Measurements from ENCODE around the gene ESYT3. TPM values are rescaled to one million over a fixed set of nuclear protein-coding genes. Genes with fewer than 3 reads are reported as not detected.
"Not testable (repeated sequence)": the region's sequence is repeated elsewhere in the genome, so short reads cannot be mapped to it uniquely, and the experiment has no call there.

The ESYT3 gene
- total RNA-seq, 1 experiment from 2014 or later = not detected

DNA sequence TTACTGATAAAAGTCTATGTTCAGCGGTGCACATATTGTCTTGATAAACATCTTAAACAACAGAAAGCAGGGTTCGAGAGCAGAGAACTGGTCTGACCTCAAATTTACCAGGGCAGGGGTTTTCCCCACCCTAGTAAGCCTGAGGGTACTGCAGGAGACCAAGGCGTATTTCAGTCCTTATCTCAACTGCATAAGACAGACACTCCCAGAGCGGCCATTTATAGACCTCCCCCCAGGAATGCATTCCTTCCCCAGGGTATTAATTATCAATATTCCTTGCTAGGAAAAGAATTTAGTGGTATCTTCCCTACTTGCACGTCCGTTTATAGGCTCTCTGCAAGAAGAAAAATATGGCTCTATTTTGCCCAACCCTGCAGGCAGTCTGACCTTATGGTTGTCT lies 52.2 kb downstream of the ESYT3 start:
- H3K79me2 ChIP-seq (ENCODE audit: low read length); DNase-seq; H3K4me2 ChIP-seq (ENCODE audit: low read depth, low read length, poor library complexity, severe bottlenecking); H3K36me3 ChIP-seq (ENCODE audit: insufficient read depth, low read length); H3K9me3 ChIP-seq (ENCODE audit: low read length); H3K27me3 ChIP-seq (ENCODE audit: low read length); H3K9me2 ChIP-seq (replicated peaks; ENCODE audit: insufficient read depth, low read length); H3K9ac ChIP-seq (ENCODE audit: low read length); H3K4me1 ChIP-seq (ENCODE audit: low read length); H2AFZ ChIP-seq (ENCODE audit: low read length); H4K20me1 ChIP-seq (ENCODE audit: insufficient read depth, low read depth, low read length); H3K27ac ChIP-seq (ENCODE audit: low read length); H3K4me3 ChIP-seq (ENCODE audit: low read length): not testable (repeated sequence)

DNA sequence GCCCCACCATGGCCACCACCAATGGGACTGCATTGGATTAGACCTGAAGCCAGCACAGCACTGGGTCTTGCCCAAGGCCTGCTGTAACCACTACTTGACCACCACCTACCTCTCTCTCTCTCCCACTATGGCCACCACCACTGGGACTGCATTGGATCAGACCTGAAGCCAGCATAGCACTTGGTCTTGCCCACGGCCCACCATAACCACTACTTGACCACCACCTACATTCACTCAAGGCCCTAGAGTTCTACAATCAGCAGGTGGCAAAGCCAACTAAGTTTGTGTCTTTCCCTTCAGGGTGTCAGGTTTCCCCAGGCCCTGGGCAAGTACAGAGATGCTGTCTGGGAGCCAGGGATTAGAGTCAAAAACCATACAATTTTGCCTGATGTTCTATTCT lies 57.6 kb downstream of the ESYT3 start:
- Histone ChIP-seq H3K36me3 (ENCODE audit: insufficient read depth, low read length) (no peaks in the 10 kb centered on the region), H3K4me2 (ENCODE audit: low read depth, low read length, poor library complexity, severe bottlenecking) (no peak overlapping the region), H3K27ac (ENCODE audit: low read length) (no peak overlapping the region), H2AFZ (ENCODE audit: low read length) (no peak overlapping the region), H3K4me3 (ENCODE audit: low read length) (no peak overlapping the region), H3K4me1 (ENCODE audit: low read length) (no peaks in the 10 kb centered on the region), H3K27me3 (ENCODE audit: low read length) (no peaks in the 10 kb centered on the region), H3K9ac (ENCODE audit: low read length) (no peak overlapping the region), H3K9me3 (ENCODE audit: low read length) (peaks cover 4% of the 10 kb centered on the region; the same call in 1 of the 2 replicates), H3K9me2 (replicated peaks; ENCODE audit: insufficient read depth, low read length) (no peaks in the 10 kb centered on the region), H3K79me2 (ENCODE audit: low read length) (no peaks in the 10 kb centered on the region), H4K20me1 (ENCODE audit: insufficient read depth, low read depth, low read length) (no peaks in the 10 kb centered on the region)
- DNase-seq = no peak

DNA sequence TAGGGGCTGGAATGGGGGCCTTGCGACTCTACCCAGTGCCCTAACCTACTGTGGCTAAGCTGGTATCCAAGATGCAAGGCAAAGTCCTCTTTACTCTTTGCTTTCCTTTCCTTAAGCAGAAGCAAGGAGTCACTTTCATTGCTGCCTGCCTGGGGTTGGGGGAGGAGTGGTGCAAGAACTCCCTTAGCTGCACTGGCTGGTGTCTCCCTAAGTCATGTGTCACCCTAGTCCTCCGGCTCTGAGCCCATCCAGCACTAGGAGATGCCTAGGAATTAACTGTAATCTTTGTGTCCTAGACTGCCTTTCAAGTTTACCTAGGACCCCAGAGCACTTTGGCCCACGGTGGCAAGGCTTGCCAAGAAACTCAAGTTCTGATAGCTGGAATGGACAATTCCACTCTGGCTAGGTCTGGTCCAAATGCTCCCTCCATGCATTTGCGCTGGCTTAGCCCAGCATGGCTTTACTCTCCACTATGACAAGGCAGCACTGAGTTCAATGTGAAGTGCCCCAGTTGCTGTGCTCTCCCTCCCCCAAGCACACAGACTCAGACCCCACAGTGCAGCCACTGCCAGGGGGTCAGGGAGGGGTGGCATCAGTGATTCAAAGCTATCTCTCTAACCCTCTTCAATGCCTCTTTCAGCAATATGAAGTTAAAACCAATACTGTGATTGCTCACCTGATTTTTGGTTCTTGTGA lies 58.7 kb downstream of the ESYT3 start:
- Histone ChIP-seq H3K27ac (ENCODE audit: low read length) (no peak overlapping the region), H2AFZ (ENCODE audit: low read length) (no peak overlapping the region), H3K9me2 (replicated peaks; ENCODE audit: insufficient read depth, low read length) (no peaks in the 10 kb centered on the region), H3K79me2 (ENCODE audit: low read length) (no peaks in the 10 kb centered on the region), H4K20me1 (ENCODE audit: insufficient read depth, low read depth, low read length) (no peaks in the 10 kb centered on the region), H3K9ac (ENCODE audit: low read length) (no peak overlapping the region), H3K4me3 (ENCODE audit: low read length) (no peak overlapping the region), H3K4me1 (ENCODE audit: low read length) (no peaks in the 10 kb centered on the region), H3K9me3 (ENCODE audit: low read length) (no peaks in the 10 kb centered on the region), H3K36me3 (ENCODE audit: insufficient read depth, low read length) (no peaks in the 10 kb centered on the region), H3K27me3 (ENCODE audit: low read length) (no peaks in the 10 kb centered on the region), H3K4me2 (ENCODE audit: low read depth, low read length, poor library complexity, severe bottlenecking) (no peak overlapping the region)
- DNase-seq = no peak

DNA sequence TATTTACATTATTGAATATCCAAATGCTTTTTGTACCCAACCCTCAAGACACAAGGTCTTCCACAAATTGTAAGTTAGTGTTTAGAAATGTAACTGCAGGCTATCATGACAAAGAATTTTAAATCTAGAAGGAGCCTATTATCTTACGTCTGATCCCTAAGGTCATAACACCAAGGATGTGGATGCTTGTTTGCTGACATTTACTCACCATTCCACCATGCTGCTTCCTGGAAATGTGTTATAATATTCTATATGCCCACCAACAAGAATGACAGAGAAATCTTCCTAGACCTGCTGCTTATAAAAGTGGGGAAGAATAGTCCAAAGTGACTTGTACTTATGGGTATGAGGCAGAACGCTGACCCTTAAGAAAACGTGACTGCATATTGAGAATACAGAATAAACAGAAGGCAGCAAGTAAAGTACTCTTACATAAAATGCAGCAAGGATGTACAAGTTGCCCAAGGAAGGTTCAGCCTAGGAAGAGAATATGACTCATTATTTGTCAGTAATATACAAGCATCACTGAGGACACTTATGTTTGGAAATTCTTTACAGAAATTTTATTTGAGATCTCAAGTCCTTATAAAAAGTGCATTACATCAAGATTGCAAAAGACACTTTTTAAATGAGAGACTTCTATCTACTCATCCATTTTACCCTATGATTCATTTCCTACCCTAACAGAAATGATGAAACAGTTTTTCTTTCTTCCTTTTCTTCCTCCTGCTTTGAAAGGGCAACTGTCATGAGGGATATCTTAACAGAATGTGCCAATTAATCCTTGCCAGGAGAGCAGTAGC lies 59.6 kb downstream of the ESYT3 start:
- no peaks in the 10 kb centered on the region for H3K9me2 ChIP-seq (replicated peaks; ENCODE audit: insufficient read depth, low read length)
- H3K27ac ChIP-seq (ENCODE audit: low read length) = no peak overlapping the region
- H3K4me3 ChIP-seq (ENCODE audit: low read length) = no peak overlapping the region
- DNase-seq = no peak
- H3K4me2 ChIP-seq (ENCODE audit: low read depth, low read length, poor library complexity, severe bottlenecking) = no peak overlapping the region
- H3K79me2 ChIP-seq (ENCODE audit: low read length) = no peaks in the 10 kb centered on the region
- no peaks in the 10 kb centered on the region for H4K20me1 ChIP-seq (ENCODE audit: insufficient read depth, low read depth, low read length)
- no peaks in the 10 kb centered on the region for H3K4me1 ChIP-seq (ENCODE audit: low read length)
- no peaks in the 10 kb centered on the region for H3K27me3 ChIP-seq (ENCODE audit: low read length)
- no peaks in the 10 kb centered on the region for H3K36me3 ChIP-seq (ENCODE audit: insufficient read depth, low read length)
- H3K9me3 ChIP-seq (ENCODE audit: low read length) = no peaks in the 10 kb centered on the region
- no peak overlapping the region for H3K9ac ChIP-seq (ENCODE audit: low read length)
- no peak overlapping the region for H2AFZ ChIP-seq (ENCODE audit: low read length)

DNA sequence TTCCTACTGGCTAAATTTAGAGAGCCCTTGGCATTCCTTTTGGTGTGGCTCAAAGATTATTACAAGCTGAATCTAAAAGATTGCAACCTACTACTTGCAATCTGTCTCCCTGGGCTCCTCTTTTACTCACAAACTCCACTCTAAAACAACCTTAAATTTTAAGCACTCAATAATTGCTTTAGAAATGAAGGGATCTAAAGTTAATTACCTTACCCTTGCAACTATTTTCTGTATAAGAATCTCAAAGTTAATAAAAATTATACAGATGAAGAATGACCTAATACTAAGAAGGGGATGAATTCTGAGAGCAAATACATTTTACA lies 60.2 kb downstream of the ESYT3 start:
- H3K27ac ChIP-seq (ENCODE audit: low read length) = no peak overlapping the region
- H3K4me1 ChIP-seq (ENCODE audit: low read length) = no peaks in the 10 kb centered on the region
- no peaks in the 10 kb centered on the region for H3K9me2 ChIP-seq (replicated peaks; ENCODE audit: insufficient read depth, low read length)
- H3K4me3 ChIP-seq (ENCODE audit: low read length) = no peak overlapping the region
- H4K20me1 ChIP-seq (ENCODE audit: insufficient read depth, low read depth, low read length) = no peaks in the 10 kb centered on the region
- H3K36me3 ChIP-seq (ENCODE audit: insufficient read depth, low read length) = no peaks in the 10 kb centered on the region
- no peak overlapping the region for H3K4me2 ChIP-seq (ENCODE audit: low read depth, low read length, poor library complexity, severe bottlenecking)
- no peak overlapping the region for H2AFZ ChIP-seq (ENCODE audit: low read length)
- no peak for DNase-seq
- H3K9me3 ChIP-seq (ENCODE audit: low read length) = no peaks in the 10 kb centered on the region
- no peaks in the 10 kb centered on the region for H3K27me3 ChIP-seq (ENCODE audit: low read length)
- H3K9ac ChIP-seq (ENCODE audit: low read length) = no peak overlapping the region
- H3K79me2 ChIP-seq (ENCODE audit: low read length) = no peaks in the 10 kb centered on the region

DNA sequence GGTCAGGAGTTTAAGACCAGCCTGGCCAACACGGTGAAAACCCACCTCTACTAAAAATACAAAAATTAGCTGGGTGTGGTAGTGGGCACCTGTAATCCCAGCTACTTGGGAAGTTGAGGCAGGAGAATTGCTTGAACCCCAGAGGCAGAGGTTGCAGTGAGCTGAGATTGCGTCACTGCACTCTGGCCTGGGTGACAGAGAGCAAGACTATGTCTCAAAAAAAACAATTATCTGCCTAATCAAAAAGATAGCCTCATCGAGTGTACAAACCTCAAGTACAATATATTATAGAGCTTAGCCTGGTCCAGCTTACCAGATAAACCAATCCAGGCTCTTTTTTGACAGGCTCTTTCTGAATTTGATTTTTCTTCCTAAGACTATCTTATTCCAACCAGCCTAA lies 61.2 kb downstream of the ESYT3 start:
- DNase-seq; H3K27me3 ChIP-seq (ENCODE audit: low read length); H4K20me1 ChIP-seq (ENCODE audit: insufficient read depth, low read depth, low read length); H3K4me3 ChIP-seq (ENCODE audit: low read length); H2AFZ ChIP-seq (ENCODE audit: low read length); H3K79me2 ChIP-seq (ENCODE audit: low read length); H3K4me2 ChIP-seq (ENCODE audit: low read depth, low read length, poor library complexity, severe bottlenecking); H3K4me1 ChIP-seq (ENCODE audit: low read length); H3K9ac ChIP-seq (ENCODE audit: low read length); H3K36me3 ChIP-seq (ENCODE audit: insufficient read depth, low read length); H3K9me3 ChIP-seq (ENCODE audit: low read length); H3K27ac ChIP-seq (ENCODE audit: low read length); H3K9me2 ChIP-seq (replicated peaks; ENCODE audit: insufficient read depth, low read length): not testable (repeated sequence)

DNA sequence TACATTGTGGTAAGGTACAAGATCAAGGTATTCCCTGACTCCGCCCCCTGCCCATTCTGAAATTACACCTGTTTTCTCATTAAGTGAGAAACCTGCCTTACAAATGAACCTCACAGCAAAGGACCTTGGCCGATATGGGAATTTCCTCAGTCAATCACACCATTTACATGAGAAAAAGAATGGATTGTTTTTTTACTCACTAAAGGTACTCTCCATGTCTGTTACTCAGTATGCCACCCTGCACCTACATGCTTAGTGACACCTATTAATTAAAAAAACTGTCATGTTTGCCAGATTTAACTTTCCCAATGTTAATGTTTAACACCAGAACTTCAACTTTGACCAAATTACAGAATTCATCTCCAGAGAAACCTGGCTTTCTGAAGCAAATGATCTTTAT lies 62.0 kb downstream of the ESYT3 start:
- no peaks in the 10 kb centered on the region for H4K20me1 ChIP-seq (ENCODE audit: insufficient read depth, low read depth, low read length)
- no peak overlapping the region for H2AFZ ChIP-seq (ENCODE audit: low read length)
- H3K36me3 ChIP-seq (ENCODE audit: insufficient read depth, low read length) = no peaks in the 10 kb centered on the region
- H3K27me3 ChIP-seq (ENCODE audit: low read length) = no peaks in the 10 kb centered on the region
- no peak overlapping the region for H3K9ac ChIP-seq (ENCODE audit: low read length)
- H3K9me3 ChIP-seq (ENCODE audit: low read length) = no peaks in the 10 kb centered on the region
- no peak overlapping the region for H3K4me2 ChIP-seq (ENCODE audit: low read depth, low read length, poor library complexity, severe bottlenecking)
- no peaks in the 10 kb centered on the region for H3K79me2 ChIP-seq (ENCODE audit: low read length)
- H3K4me3 ChIP-seq (ENCODE audit: low read length) = no peak overlapping the region
- DNase-seq = no peak
- no peaks in the 10 kb centered on the region; the same call in 1 of the 2 replicates for H3K4me1 ChIP-seq (ENCODE audit: low read length)
- no peak overlapping the region for H3K27ac ChIP-seq (ENCODE audit: low read length)
- no peaks in the 10 kb centered on the region for H3K9me2 ChIP-seq (replicated peaks; ENCODE audit: insufficient read depth, low read length)

DNA sequence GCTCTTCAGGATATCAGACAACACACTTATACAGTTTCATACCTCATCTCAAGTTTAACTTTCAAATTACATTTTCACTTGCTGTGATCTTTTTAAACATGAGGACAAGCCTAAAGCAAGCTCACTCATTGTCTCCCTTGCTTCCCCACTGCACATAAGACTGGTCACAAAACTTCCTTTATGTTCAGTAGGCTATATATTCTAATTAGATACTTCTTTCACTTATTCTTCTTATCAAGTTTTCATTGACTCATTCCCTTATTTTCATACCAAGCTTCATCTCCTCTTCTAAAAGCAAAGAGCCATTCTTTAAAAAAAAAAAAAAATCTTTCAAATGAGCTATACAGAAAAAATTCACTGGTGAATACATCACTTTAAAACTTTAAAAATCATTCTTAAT lies 62.6 kb downstream of the ESYT3 start:
- no peaks in the 10 kb centered on the region for H3K79me2 ChIP-seq (ENCODE audit: low read length)
- no peak for DNase-seq
- H3K36me3 ChIP-seq (ENCODE audit: insufficient read depth, low read length) = no peaks in the 10 kb centered on the region
- H3K9me2 ChIP-seq (replicated peaks; ENCODE audit: insufficient read depth, low read length) = no peaks in the 10 kb centered on the region
- no peaks in the 10 kb centered on the region for H3K27me3 ChIP-seq (ENCODE audit: low read length)
- no peak overlapping the region for H3K27ac ChIP-seq (ENCODE audit: low read length)
- H3K4me1 ChIP-seq (ENCODE audit: low read length) = no peaks in the 10 kb centered on the region; the same call in 1 of the 2 replicates
- H3K4me3 ChIP-seq (ENCODE audit: low read length) = no peak overlapping the region
- H4K20me1 ChIP-seq (ENCODE audit: insufficient read depth, low read depth, low read length) = no peaks in the 10 kb centered on the region
- H3K9me3 ChIP-seq (ENCODE audit: low read length) = no peaks in the 10 kb centered on the region
- no peak overlapping the region for H3K9ac ChIP-seq (ENCODE audit: low read length)
- H2AFZ ChIP-seq (ENCODE audit: low read length) = no peak overlapping the region
- H3K4me2 ChIP-seq (ENCODE audit: low read depth, low read length, poor library complexity, severe bottlenecking) = no peak overlapping the region

Data from Karpas-422 (cell line).